Measurements from ENCODE around the gene PHC2. TPM values are rescaled to one million over a fixed set of nuclear protein-coding genes. Genes with fewer than 3 reads are reported as not detected.

The PHC2 gene
- total RNA-seq, 1 experiment from 2014 or later = 137 TPM

GRCh38 chr1:33436557-33437285, 5.8 kb upstream of the PHC2 start:
- TF ChIP-seq CTCF (IDR thresholded peaks at IDR 0.05; ENCODE audit: unreplicated experiment) = no peak
- intact Hi-C loops (cut with micrococcal nuclease) = no loop called here
- POLR2A ChIA-PET = interaction anchor here (0.6 kb wide), 1 partner anchor 28 kb away, joined by 3 read pairs; no protein-coding TSS in a partner anchor

GRCh38 chr1:33435096-33435820, 4.4 kb upstream of the PHC2 start:
- ChIA-PET CTCF (interaction anchor here (4.1 kb wide), 1 partner anchor 36 kb away, joined by 16 read pairs; no protein-coding TSS in a partner anchor), POLR2A (no interaction called here)
- Mint-ChIP-seq H3K4me3 (ENCODE audit: unreplicated experiment) (no peak overlapping the region), H3K36me3 (ENCODE audit: insufficient read depth, unreplicated experiment) (peaks cover 6% of the 10 kb centered on the region), H3K4me1 (ENCODE audit: insufficient read depth, unreplicated experiment) (peaks cover 21% of the 10 kb centered on the region), H3K9me3 (ENCODE audit: unreplicated experiment) (no peaks in the 10 kb centered on the region), H3K27me3 (ENCODE audit: insufficient read depth, unreplicated experiment) (no peaks in the 10 kb centered on the region), H3K27ac (ENCODE audit: low read depth, unreplicated experiment) (peak overlapping the region; percentile 29)
- no peak for TF ChIP-seq CTCF (IDR thresholded peaks at IDR 0.05; ENCODE audit: unreplicated experiment)
- peak; percentile 87 for DNase-seq (ENCODE audit: unreplicated experiment)
- intact Hi-C loops (cut with micrococcal nuclease) = no loop called here
- no TSS peak for BruUV-seq (replicated peaks)

More at GRCh38 chr1:33436557-33437285, 5.8 kb upstream of the PHC2 start:
- H3K4me1 Mint-ChIP-seq (ENCODE audit: insufficient read depth, unreplicated experiment) = peaks cover 21% of the 10 kb centered on the region
- CTCF ChIA-PET = interaction anchor here (0.6 to 1.5 kb wide), 4 partner anchors 19 to 216 kb away, joined by 3 read pairs; no protein-coding TSS in a partner anchor
- H3K27me3 Mint-ChIP-seq (ENCODE audit: insufficient read depth, unreplicated experiment) = no peaks in the 10 kb centered on the region
- peaks cover 6% of the 10 kb centered on the region for H3K36me3 Mint-ChIP-seq (ENCODE audit: insufficient read depth, unreplicated experiment)
- H3K4me3 Mint-ChIP-seq (ENCODE audit: unreplicated experiment) = no peak overlapping the region
- no peak overlapping the region for H3K27ac Mint-ChIP-seq (ENCODE audit: low read depth, unreplicated experiment)
- H3K9me3 Mint-ChIP-seq (ENCODE audit: unreplicated experiment) = no peaks in the 10 kb centered on the region
- no peak for DNase-seq (ENCODE audit: unreplicated experiment)
- BruUV-seq (replicated peaks) = no TSS peak

GRCh38 chr1:33434363-33434750, 3.5 kb upstream of the PHC2 start:
- H3K9me3 Mint-ChIP-seq (ENCODE audit: unreplicated experiment) = no peaks in the 10 kb centered on the region
- H3K36me3 Mint-ChIP-seq (ENCODE audit: insufficient read depth, unreplicated experiment) = peaks cover 6% of the 10 kb centered on the region
- DNase-seq (ENCODE audit: unreplicated experiment) = no peak
- no TSS peak for BruUV-seq (replicated peaks)
- peak overlapping the region; percentile 9 for H3K27ac Mint-ChIP-seq (ENCODE audit: low read depth, unreplicated experiment)
- no peaks in the 10 kb centered on the region for H3K27me3 Mint-ChIP-seq (ENCODE audit: insufficient read depth, unreplicated experiment)
- CTCF ChIA-PET = interaction anchor here (0.6 to 4.1 kb wide), 2 partner anchors 8 to 37 kb away, joined by 3 to 16 read pairs; no protein-coding TSS in a partner anchor
- intact Hi-C loops (cut with micrococcal nuclease) = loop anchor here (5.0 kb wide), 1 partner anchor 52 kb away; no protein-coding TSS in a partner anchor
- POLR2A ChIA-PET = interaction anchor here (1.0 kb wide), 1 partner anchor 36 kb away, joined by 3 read pairs; no protein-coding TSS in a partner anchor
- no peak for TF ChIP-seq CTCF (IDR thresholded peaks at IDR 0.05; ENCODE audit: unreplicated experiment)
- peaks cover 21% of the 10 kb centered on the region for H3K4me1 Mint-ChIP-seq (ENCODE audit: insufficient read depth, unreplicated experiment)
- no peak overlapping the region for H3K4me3 Mint-ChIP-seq (ENCODE audit: unreplicated experiment)
